Adipose tissue (tissue), 3 donors: ENCODE data around the gene ACOT13. TPM values are rescaled to one million over a fixed set of nuclear protein-coding genes. Genes with fewer than 3 reads are reported as not detected.
A peak's percentile ranks its signal among the peaks of the same experiment; 100 is the strongest.
"Not testable (repeated sequence)": the region's sequence is repeated elsewhere in the genome, so short reads cannot be mapped to it uniquely, and the experiment has no call there.

Experiments
- H3K27ac ChIP-seq: one replicate; pipeline ENCODE4 v1.5.1; 2013; ENCODE audit warnings: low read depth, low read length
- WGBS, 3 donors: extraction: QIAGEN DNeasy Blood & Tissue Kit; methylation state at CpG; one replicate each; pipeline ENCODE4 v1.1.7; 2013; 5-methylcytosine and 5-hydroxymethylcytosine counted together
- polyA plus RNA-seq, 3 donors: library from polyadenylated mRNA; stranded (reverse); fragments of 200-250 nt; gene quantifications; one replicate each; pipeline ENCODE4 v1.2.3, GENCODE V29; 2013
- donor health status: healthy with polysubstance abuse.
- donor health status: Bipolar disorder and iron deficiency.
- donor health status: healthy.

Gene ACOT13
- polyA plus RNA-seq, 3 donors: 7.1 to 9.4 (median 7.2) TPM

DNA sequence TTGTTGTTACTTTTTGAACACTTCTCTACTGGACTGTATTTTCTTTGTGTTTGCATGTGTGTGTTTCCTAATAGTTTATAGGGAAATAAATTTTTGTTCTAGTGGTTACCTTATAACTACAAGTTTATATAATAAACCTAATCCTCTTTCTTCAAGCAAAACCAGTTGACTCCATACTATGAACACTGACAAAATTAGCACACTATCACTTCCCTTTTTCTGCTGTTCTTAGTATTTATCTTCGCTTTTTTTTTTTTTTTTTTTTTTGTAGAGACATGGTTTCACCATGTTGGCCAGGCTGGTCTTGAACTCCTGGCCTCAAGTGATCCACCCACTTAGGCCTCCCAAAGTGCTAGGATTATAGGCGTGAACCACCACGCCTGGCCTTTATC lies 77.1 kb downstream of the ACOT13 start:
- no peak overlapping the region for H3K27ac ChIP-seq
- WGBS, 3 donors: 79 to 85% (median 82%) methylated on average over 2 to 3 of the region's 3 CpGs

DNA sequence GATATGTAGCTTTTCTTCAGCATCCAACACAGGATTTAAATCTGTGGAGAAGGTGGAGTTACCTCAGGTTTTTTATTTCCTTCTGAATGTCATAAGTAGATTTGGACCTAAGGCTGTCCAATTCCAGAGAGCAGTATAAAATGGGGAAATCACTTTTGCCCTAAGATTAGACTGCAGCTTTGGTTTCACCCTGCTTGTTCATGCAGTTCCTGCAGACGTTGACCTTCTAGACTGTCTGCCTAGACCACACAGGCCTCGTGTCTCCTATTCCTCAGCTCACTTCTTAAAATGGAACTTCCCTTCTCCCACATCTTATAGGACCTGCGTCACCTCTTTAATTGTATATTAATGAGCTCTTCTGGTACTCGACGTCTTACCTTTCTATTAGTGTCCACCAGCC lies 78.0 kb downstream of the ACOT13 start:
- no peak overlapping the region for H3K27ac ChIP-seq
- 77 to 79% (median 78%) methylated on average over 5 of the region's 5 CpGs for WGBS, 3 donors

DNA sequence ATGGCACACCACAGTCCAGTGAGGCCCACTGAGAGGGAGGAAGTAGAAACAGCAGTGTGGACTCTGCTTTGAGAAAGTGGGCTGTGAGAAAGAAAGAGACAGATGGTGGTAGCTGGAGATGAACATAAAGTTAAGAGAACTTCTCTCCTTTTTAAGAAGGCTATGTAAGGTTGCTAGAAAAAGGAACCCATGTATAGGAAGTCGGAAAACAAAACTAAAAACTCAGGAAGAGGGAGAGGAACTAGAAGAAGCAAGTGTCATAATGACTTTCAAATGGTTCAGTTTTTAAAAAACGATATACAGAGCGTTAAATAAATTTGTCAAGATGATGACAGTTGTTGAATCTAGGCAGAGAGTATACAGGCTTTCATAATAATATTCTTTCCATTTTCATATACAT lies 82.4 kb downstream of the ACOT13 start:
- 44 to 88% (median 61%) methylated on average over 3 of the region's 3 CpGs for WGBS, 3 donors
- H3K27ac ChIP-seq: peak overlapping the region; percentile 51

DNA sequence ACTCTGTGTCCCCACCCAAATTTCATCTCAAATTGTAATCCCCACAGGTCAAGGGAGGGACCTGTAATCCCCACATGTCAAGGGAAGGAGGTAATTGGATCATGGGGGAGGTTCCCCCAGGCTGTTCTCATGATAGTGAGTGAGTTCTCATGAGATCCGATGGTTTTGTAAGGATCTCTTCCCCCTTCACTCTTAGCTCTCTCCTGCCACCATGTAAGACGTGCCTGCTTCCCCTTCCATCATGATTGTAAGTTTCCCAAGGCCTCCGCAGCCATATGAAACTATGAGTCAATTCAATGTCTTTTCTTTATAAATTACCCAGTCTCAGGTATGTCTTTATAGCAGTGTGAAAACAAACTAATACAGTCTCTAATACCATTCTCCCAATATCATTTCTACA lies 84.0 kb downstream of the ACOT13 start:
- not testable (repeated sequence) for H3K27ac ChIP-seq
- 78 to 91% (median 91%) methylated on average over 3 of the region's 3 CpGs for whole genome bisulfite sequencing, 3 donors

DNA sequence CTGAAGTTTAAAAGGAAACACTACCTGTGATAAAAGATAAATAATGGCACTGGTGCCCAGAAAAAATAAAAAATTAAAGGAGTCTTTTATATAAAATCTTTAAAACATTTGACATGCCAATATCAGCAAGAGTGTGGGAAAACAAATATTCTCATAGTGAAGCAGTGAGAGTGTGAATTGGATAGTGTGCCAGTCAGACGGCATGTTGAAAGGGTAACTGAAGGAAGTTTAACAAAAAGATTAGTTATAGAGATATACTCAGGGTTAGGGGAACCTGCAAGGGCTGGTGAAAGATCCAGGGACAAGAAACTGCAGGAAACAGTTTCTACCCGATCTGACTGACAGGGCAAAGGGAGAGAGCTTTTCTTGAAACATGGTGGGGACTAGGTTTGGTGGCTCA lies 85.6 kb downstream of the ACOT13 start:
- H3K27ac ChIP-seq: no peak overlapping the region
- 17 to 59% (median 59%) methylated on average over 2 of the region's 2 CpGs for WGBS, 3 donors

DNA sequence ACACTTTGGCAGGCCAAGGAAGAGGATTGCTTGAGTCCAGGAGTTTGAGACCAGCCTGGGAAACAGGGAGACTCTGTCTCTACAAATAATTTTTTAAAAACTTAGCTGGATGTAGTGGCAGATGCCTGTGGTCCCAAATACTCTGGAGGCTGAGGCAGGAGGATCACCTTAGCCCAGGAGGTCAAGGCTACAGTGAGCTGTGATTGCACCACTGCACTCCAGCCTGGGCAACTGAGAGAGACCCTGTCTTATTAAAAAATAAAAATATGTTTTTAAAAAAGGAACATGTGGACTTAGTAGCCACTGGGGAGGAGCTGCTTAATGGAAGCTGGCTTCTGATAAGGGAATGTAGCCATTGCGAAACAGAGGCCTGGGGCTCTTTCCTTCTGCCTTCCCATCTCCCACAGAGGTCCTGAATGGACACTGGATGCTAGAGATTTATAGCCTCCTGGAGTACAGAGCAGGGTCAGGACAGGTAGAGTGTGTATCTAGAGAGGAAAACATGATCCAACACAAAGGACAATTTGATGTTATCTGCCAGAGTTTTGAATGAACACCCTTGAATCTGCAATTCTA lies 86.1 kb downstream of the ACOT13 start:
- H3K27ac ChIP-seq: no peak overlapping the region
- 61 to 85% (median 78%) methylated on average over 1 of the region's 1 CpG for WGBS, 3 donors

DNA sequence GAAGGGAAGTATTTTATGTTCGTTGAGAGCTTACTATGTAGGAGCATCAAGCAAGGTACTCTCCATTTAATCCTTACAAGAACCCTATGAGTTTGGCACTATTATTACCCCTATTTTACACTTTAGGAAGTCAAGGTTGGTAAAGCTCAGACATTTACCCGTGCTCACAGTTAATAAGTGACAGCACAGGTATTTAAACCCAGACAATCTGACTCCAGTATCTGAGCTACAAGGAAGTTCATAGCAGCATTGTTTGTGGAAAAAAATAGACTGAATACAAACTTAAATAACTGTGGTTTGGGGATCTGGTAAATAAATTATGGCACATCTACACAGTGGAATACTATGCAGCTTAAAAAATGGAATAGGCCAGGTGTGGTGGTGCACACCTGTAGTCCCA lies 86.7 kb downstream of the ACOT13 start:
- no peak overlapping the region for H3K27ac ChIP-seq
- 56 to 95% (median 84%) methylated on average over 2 of the region's 2 CpGs for WGBS, 3 donors

DNA sequence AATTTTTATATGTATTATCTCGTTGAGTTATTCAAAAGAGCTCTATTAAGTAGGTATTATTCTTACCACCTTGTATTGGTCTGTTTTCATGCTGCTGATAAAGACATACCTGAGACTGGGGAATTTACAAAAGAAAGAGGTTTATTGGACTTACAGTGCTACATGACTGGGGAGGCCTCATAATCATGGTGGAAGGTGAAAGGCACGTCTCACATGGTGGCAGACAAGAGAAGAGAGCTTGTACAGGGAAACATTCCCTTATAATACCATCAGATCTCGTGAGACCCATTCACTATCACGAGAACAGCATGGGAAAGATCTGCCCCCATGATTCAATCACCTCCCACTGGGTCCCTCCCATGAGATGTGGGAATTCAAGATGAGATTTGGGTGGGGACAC lies 87.5 kb downstream of the ACOT13 start:
- WGBS, 3 donors: 86 to 94% (median 94%) methylated on average over 4 of the region's 4 CpGs
- H3K27ac ChIP-seq: not testable (repeated sequence)

Other genes starting within 250 kb of the ACOT13 start
- 1 to 10 TPM in 1 of 3 donors, under 1 TPM in 2; 0.52 to 1.7 (median 0.67) TPM for gene GPLD1, start 177.5 kb upstream of the ACOT13 start, polyA plus RNA-seq
- gene ALDH5A1, start 172.1 kb upstream of the ACOT13 start, polyA plus RNA-seq: 1 to 10 TPM; 3.2 to 6.7 (median 3.4) TPM
- under 1 TPM in 2 of 3 donors, not detected in 1; 0.06 to 0.44 TPM for gene KIAA0319, start 20.9 kb upstream of the ACOT13 start, polyA plus RNA-seq
- 10 to 100 TPM; 18.9 to 34.3 (median 19.8) TPM for gene TDP2, start 178 bp upstream of the ACOT13 start, polyA plus RNA-seq
- 10 to 100 TPM; 40.9 to 48.3 (median 41.1) TPM for gene C6orf62, start 52.1 kb downstream of the ACOT13 start, polyA plus RNA-seq
- 10 to 100 TPM in 2 of 3 donors, 1 to 10 TPM in 1; 6.5 to 54.4 (median 20.6) TPM for gene GMNN, start 107.9 kb downstream of the ACOT13 start, polyA plus RNA-seq
- not detected for gene ARMH2, start 131.8 kb downstream of the ACOT13 start, polyA plus RNA-seq